Neural cell (in vitro differentiated cells): ENCODE results near the gene DYNC2LI1. TPM values are rescaled to one million over a fixed set of nuclear protein-coding genes. Genes with fewer than 3 reads are reported as not detected.

ENCODE experiments used
- H2AFZ ChIP-seq: fragments of 200-600, 300-800 bp; sonication (generic), shearing (Covaris generic); 2 replicates; pipeline ENCODE4 v1.6.0; 2014; ENCODE audit warnings: low read depth, mild to moderate bottlenecking, antibody characterized with exemption, low read length, moderate library complexity
- H3F3A ChIP-seq: fragments of 200-600 bp; shearing (Covaris generic); 2 replicates; pipeline ENCODE4 v1.6.1; 2016; ENCODE audit warnings: mild to moderate bottlenecking, moderate library complexity, mixed read lengths, antibody characterized with exemption, low read length; ENCODE audit not compliant: insufficient read depth, poor library complexity, severe bottlenecking
- H3K27ac ChIP-seq: fragments of 200-600, 300-800 bp; sonication (generic), shearing (Covaris generic); 2 replicates; pipeline ENCODE4 v1.5.1; 2014; ENCODE audit warnings: mild to moderate bottlenecking, low read length, moderate library complexity
- H3K27me3 ChIP-seq: fragments of 300-800, 200-600 bp; sonication (generic), shearing (Covaris generic); 2 replicates; pipeline ENCODE4 v1.6.0; 2014; ENCODE audit warnings: mild to moderate bottlenecking, low read depth, low read length, moderate library complexity; ENCODE audit not compliant: insufficient read depth
- H3K36me3 ChIP-seq: fragments of 300-800, 200-600 bp; sonication (generic), shearing (Covaris generic); 2 replicates; pipeline ENCODE4 v1.5.1; 2014; ENCODE audit warnings: mild to moderate bottlenecking, antibody characterized with exemption, low read length, moderate library complexity; ENCODE audit not compliant: insufficient read depth
- H3K4me2 ChIP-seq: fragments of 300-800, 200-600 bp; sonication (generic), shearing (Covaris generic); 2 replicates; pipeline ENCODE4 v1.6.0; 2014; ENCODE audit warnings: mild to moderate bottlenecking, low read length
- H3K4me3 ChIP-seq: fragments of 300-800, 200-600 bp; sonication (generic), shearing (Covaris generic); 2 replicates; pipeline ENCODE4 v1.5.1; 2014; ENCODE audit warnings: mild to moderate bottlenecking, low read length, moderate library complexity
- H3K79me2 ChIP-seq: fragments of 200-600 bp; shearing (Covaris generic); replicated peaks from 2 replicates; pipeline ENCODE4 v1.6.0; 2014; ENCODE audit warnings: mild to moderate bottlenecking, low read length, moderate library complexity; ENCODE audit not compliant: insufficient read depth
- H3K9ac ChIP-seq: fragments of 300-800, 200-600 bp; sonication (generic), shearing (Covaris generic); 2 replicates; pipeline ENCODE4 v1.6.1; 2016; ENCODE audit warnings: mild to moderate bottlenecking, low read length, mixed read lengths
- H3K9me2 ChIP-seq: fragments of 200-600 bp; shearing (Covaris generic); 2 replicates; pipeline ENCODE4 v1.6.1; 2016; ENCODE audit warnings: mild to moderate bottlenecking, low read length, mixed read lengths; ENCODE audit not compliant: insufficient read depth
- H3K9me3 ChIP-seq: fragments of 200-600, 300-800 bp; sonication (generic), shearing (Covaris generic); 2 replicates; pipeline ENCODE4 v1.6.1; 2016; ENCODE audit warnings: mild to moderate bottlenecking, mixed run types, low read length, moderate library complexity, mixed read lengths
- H4K20me1 ChIP-seq: fragments of 200-600 bp; shearing (Covaris generic); 2 replicates; pipeline ENCODE4 v1.6.1; 2016; ENCODE audit warnings: mild to moderate bottlenecking, mixed run types; ENCODE audit not compliant: insufficient read depth
- EP300 ChIP-seq: fragments of 450-650 bp; conservative IDR thresholded peaks from 2 replicates; pipeline ENCODE4 v1.6.1; 2014; ENCODE audit warnings: antibody characterized with exemption, mild to moderate bottlenecking, moderate library complexity; ENCODE audit not compliant: poor library complexity, severe bottlenecking
- EZH2 ChIP-seq: fragments of 200-600, 300-800 bp; shearing (Covaris generic), sonication (generic); IDR thresholded peaks from 2 replicates; pipeline ENCODE4 v1.6.1; 2014; ENCODE audit warnings: antibody characterized with exemption, low read length, borderline replicate concordance, mild to moderate bottlenecking; ENCODE audit not compliant: insufficient read depth, poor library complexity, severe bottlenecking
- MXI1 ChIP-seq: fragments of 450-650 bp; conservative IDR thresholded peaks from 2 replicates; pipeline ENCODE4 v1.6.1; 2014; ENCODE audit warnings: antibody characterized with exemption, mild to moderate bottlenecking; ENCODE audit not compliant: poor library complexity, severe bottlenecking
- POLR2AphosphoS5 ChIP-seq: IDR thresholded peaks from 2 replicates; pipeline ENCODE4 v1.6.1; 2012
- RAD21 ChIP-seq: fragments of 450-650 bp; conservative IDR thresholded peaks from 2 replicates; pipeline ENCODE4 v1.6.1; 2014; ENCODE audit warnings: antibody characterized with exemption, mild to moderate bottlenecking, moderate library complexity
- SMC3 ChIP-seq: fragments of 450-650 bp; conservative IDR thresholded peaks from 2 replicates; pipeline ENCODE4 v1.6.1; 2014; ENCODE audit warnings: antibody characterized with exemption, mild to moderate bottlenecking, moderate library complexity; ENCODE audit not compliant: poor library complexity
- TAF1 ChIP-seq: IDR thresholded peaks from 2 replicates; pipeline ENCODE4 v1.6.1; 2012; ENCODE audit warnings: low read depth
- polyA plus RNA-seq: library from polyadenylated mRNA; depleted of rRNA; stranded (reverse); fragments of >200 nt; gene quantifications from 2 replicates; pipeline ENCODE4 v1.2.3, GENCODE V29; 2014
- TF ChIP-seq, protein P1 (sequence below): fragments of 450-650 bp; IDR thresholded peaks from 2 replicates; pipeline ENCODE4 v1.5.1; 2014; ENCODE audit warnings: antibody characterized with exemption, mild to moderate bottlenecking, moderate library complexity; ENCODE audit not compliant: poor library complexity, severe bottlenecking
- TF ChIP-seq, protein P2 (sequence below): IDR thresholded peaks from 2 replicates; pipeline ENCODE4 v1.6.1; 2012; ENCODE audit warnings: borderline replicate concordance

DYNC2LI1 gene
- polyA plus RNA-seq, 1 donor from 2014 or later: 80.6 TPM

DNA sequence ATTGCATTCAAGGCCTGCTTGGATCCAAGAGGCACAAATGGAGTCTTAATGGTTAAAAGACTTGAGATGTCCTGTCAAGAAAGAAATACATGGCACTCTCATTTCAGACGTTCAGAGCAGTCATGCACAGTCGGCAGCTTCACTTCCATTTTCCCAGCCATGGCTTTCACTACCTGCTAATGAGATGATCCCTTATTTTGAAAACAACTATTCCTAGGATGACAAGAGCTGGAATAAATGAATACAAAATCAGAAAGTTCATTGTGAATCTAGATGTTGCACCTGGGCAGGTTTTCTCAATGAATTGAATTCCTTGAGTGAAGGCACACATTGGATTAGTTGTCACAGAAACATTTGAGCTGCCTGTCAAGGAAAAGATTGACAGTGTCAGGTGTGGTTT is 39.1 kb downstream of the DYNC2LI1 start:
- Histone ChIP-seq H3K36me3 (no peaks in the 10 kb centered on the region), H3K4me3 (no peak overlapping the region), H3K9me3 (no peaks in the 10 kb centered on the region), H3K27me3 (no peaks in the 10 kb centered on the region), H2AFZ (no peak overlapping the region), H3K4me2 (no peak overlapping the region), H4K20me1 (no peaks in the 10 kb centered on the region), H3K27ac (no peak overlapping the region), H3K9me2 (no peaks in the 10 kb centered on the region), H3K79me2 (no peaks in the 10 kb centered on the region), H3K9ac (no peak overlapping the region), H3F3A (no peaks in the 10 kb centered on the region)
- TF ChIP-seq, protein P1, sequence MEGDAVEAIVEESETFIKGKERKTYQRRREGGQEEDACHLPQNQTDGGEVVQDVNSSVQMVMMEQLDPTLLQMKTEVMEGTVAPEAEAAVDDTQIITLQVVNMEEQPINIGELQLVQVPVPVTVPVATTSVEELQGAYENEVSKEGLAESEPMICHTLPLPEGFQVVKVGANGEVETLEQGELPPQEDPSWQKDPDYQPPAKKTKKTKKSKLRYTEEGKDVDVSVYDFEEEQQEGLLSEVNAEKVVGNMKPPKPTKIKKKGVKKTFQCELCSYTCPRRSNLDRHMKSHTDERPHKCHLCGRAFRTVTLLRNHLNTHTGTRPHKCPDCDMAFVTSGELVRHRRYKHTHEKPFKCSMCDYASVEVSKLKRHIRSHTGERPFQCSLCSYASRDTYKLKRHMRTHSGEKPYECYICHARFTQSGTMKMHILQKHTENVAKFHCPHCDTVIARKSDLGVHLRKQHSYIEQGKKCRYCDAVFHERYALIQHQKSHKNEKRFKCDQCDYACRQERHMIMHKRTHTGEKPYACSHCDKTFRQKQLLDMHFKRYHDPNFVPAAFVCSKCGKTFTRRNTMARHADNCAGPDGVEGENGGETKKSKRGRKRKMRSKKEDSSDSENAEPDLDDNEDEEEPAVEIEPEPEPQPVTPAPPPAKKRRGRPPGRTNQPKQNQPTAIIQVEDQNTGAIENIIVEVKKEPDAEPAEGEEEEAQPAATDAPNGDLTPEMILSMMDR: no peak
- no peak for TF ChIP-seq EZH2
- TF ChIP-seq TAF1: no peak
- no peak for TF ChIP-seq RAD21
- TF ChIP-seq MXI1: no peak
- peak; percentile 77 for TF ChIP-seq POLR2AphosphoS5
- no peak for TF ChIP-seq SMC3
- TF ChIP-seq, protein P2, sequence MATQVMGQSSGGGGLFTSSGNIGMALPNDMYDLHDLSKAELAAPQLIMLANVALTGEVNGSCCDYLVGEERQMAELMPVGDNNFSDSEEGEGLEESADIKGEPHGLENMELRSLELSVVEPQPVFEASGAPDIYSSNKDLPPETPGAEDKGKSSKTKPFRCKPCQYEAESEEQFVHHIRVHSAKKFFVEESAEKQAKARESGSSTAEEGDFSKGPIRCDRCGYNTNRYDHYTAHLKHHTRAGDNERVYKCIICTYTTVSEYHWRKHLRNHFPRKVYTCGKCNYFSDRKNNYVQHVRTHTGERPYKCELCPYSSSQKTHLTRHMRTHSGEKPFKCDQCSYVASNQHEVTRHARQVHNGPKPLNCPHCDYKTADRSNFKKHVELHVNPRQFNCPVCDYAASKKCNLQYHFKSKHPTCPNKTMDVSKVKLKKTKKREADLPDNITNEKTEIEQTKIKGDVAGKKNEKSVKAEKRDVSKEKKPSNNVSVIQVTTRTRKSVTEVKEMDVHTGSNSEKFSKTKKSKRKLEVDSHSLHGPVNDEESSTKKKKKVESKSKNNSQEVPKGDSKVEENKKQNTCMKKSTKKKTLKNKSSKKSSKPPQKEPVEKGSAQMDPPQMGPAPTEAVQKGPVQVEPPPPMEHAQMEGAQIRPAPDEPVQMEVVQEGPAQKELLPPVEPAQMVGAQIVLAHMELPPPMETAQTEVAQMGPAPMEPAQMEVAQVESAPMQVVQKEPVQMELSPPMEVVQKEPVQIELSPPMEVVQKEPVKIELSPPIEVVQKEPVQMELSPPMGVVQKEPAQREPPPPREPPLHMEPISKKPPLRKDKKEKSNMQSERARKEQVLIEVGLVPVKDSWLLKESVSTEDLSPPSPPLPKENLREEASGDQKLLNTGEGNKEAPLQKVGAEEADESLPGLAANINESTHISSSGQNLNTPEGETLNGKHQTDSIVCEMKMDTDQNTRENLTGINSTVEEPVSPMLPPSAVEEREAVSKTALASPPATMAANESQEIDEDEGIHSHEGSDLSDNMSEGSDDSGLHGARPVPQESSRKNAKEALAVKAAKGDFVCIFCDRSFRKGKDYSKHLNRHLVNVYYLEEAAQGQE: peak; percentile 67
- TF ChIP-seq EP300: peak; percentile 77

DNA sequence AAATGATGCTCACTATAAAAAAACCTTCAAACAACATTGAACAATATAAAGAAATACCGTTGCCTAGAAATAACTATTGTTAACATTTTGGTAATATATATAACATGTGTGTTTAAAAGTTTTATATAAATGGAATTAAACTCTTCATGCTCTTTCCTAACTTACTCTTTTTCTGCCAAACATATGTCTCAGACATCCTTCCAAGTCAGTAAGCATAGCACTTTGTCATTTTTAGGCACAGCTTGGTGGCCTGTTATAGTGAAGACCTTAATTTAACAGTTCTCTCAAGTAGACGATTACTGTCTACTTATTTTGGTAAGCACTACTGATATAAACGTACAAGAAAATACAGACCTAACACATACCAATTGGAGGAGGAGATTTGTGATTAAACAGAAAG is 40.9 kb downstream of the DYNC2LI1 start:
- Histone ChIP-seq H3K9ac (no peak overlapping the region), H3K4me2 (no peak overlapping the region), H4K20me1 (no peaks in the 10 kb centered on the region), H3K27me3 (no peaks in the 10 kb centered on the region), H3K27ac (no peak overlapping the region), H3K9me3 (no peaks in the 10 kb centered on the region), H3K4me3 (no peak overlapping the region), H3K9me2 (no peaks in the 10 kb centered on the region), H2AFZ (no peak overlapping the region), H3K79me2 (no peaks in the 10 kb centered on the region), H3F3A (no peaks in the 10 kb centered on the region), H3K36me3 (no peaks in the 10 kb centered on the region)
- TF ChIP-seq EP300 (no peak), EZH2 (no peak), POLR2AphosphoS5 (no peak), SMC3 (no peak), TAF1 (no peak), MXI1 (no peak), RAD21 (no peak)
- TF ChIP-seq, protein P1: no peak
- TF ChIP-seq, protein P2: no peak
